B cell (primary cell): Measurements from ENCODE around the gene TSPOAP1.

Experiments
- EZH2 ChIP-seq: IDR thresholded peaks from 2 replicates; pipeline ENCODE4 v1.6.1; 2012; ENCODE audit warnings: borderline replicate concordance, low read depth, mild to moderate bottlenecking, moderate library complexity, low read length; ENCODE audit not compliant: insufficient read depth, poor library complexity, severe bottlenecking
- TF ChIP-seq, protein P1 (sequence below): fragments of 200-600 bp; IDR thresholded peaks from one replicate; pipeline ENCODE4 v1.8.0; 2022; ENCODE audit warnings: antibody characterized with exemption, mild to moderate bottlenecking

GRCh38 chr17:58307468-58308172 lies 21.0 kb downstream of the TSPOAP1 start:
- TF ChIP-seq, protein P1, sequence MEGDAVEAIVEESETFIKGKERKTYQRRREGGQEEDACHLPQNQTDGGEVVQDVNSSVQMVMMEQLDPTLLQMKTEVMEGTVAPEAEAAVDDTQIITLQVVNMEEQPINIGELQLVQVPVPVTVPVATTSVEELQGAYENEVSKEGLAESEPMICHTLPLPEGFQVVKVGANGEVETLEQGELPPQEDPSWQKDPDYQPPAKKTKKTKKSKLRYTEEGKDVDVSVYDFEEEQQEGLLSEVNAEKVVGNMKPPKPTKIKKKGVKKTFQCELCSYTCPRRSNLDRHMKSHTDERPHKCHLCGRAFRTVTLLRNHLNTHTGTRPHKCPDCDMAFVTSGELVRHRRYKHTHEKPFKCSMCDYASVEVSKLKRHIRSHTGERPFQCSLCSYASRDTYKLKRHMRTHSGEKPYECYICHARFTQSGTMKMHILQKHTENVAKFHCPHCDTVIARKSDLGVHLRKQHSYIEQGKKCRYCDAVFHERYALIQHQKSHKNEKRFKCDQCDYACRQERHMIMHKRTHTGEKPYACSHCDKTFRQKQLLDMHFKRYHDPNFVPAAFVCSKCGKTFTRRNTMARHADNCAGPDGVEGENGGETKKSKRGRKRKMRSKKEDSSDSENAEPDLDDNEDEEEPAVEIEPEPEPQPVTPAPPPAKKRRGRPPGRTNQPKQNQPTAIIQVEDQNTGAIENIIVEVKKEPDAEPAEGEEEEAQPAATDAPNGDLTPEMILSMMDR = no peak
- no peak for TF ChIP-seq EZH2
